ENCODE data around the gene AUTS2.

DNA sequence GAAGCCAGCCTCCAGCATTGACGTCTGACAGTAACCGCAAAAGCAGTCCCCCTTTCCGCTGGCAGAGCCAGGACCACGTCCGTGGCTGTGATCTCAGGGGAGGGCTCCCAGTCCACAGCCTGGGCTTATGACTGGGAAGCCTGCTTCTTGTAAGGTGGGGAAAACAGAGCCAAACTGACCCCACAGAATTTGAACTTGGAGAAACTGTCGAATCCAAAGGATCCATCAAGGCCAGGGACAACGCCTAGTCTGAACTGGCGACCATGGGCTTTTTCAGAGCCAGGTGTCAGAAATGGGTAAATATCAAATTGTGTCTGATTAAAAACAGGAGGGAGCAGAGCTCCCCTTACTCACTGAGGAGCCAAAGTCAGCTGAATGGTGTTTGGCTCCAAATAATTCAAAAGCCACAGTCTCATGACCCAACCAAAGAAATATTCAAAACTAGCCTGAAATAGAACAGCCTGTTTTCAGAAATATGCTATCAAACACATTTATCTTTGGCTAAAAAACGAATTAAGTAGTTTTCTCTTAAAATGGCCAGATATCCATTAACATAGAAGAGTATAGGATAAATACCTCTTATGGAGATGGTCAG, 782.2 kb downstream of the AUTS2 start:
- TF ChIP-seq BHLHE40 (IDR thresholded peaks at IDR 0.05; ENCODE audit: borderline replicate concordance), result no peak
- TF ChIP-seq SUZ12 (IDR thresholded peaks at IDR 0.05), result no peak
- TF ChIP-seq ARNT (IDR thresholded peaks at IDR 0.05), result no peak
- TF ChIP-seq NFRKB (IDR thresholded peaks at IDR 0.05), result no peak
- no peak for TF ChIP-seq SP1 (IDR thresholded peaks at IDR 0.05)
- TF ChIP-seq FOXM1 (IDR thresholded peaks at IDR 0.05; ENCODE audit: borderline replicate concordance), result no peak
- no peak for TF ChIP-seq TARDBP (IDR thresholded peaks at IDR 0.05)
- TF ChIP-seq L3MBTL2 (conservative IDR thresholded peaks at IDR 0.05), result no peak
- no peak for TF ChIP-seq HDGF (IDR thresholded peaks at IDR 0.05; ENCODE audit: borderline replicate concordance)
- TF ChIP-seq ZNF384 (IDR thresholded peaks at IDR 0.05), result no peak
- TF ChIP-seq CTBP1 (IDR thresholded peaks at IDR 0.05; ENCODE audit: borderline replicate concordance), result no peak
- TF ChIP-seq, protein P1, sequence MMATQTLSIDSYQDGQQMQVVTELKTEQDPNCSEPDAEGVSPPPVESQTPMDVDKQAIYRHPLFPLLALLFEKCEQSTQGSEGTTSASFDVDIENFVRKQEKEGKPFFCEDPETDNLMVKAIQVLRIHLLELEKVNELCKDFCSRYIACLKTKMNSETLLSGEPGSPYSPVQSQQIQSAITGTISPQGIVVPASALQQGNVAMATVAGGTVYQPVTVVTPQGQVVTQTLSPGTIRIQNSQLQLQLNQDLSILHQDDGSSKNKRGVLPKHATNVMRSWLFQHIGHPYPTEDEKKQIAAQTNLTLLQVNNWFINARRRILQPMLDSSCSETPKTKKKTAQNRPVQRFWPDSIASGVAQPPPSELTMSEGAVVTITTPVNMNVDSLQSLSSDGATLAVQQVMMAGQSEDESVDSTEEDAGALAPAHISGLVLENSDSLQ (IDR thresholded peaks at IDR 0.05), result no peak
